Measurements from ENCODE around the gene MAPK1. TPM values are rescaled to one million over a fixed set of nuclear protein-coding genes. Genes with fewer than 3 reads are reported as not detected.
"Not testable (repeated sequence)": the region's sequence is repeated elsewhere in the genome, so short reads cannot be mapped to it uniquely, and the experiment has no call there.

The MAPK1 gene
- total RNA-seq, 2 experiments from 2014 or later, result 39.6 to 79.8 TPM

GRCh38 chr22:21753374-21754111, 113.9 kb downstream of the MAPK1 start:
- no peaks in the 10 kb centered on the region for H3K79me2 ChIP-seq (ENCODE audit: insufficient read depth, low read depth, low read length)
- TF ChIP-seq CTCF (conservative IDR thresholded peaks at IDR 0.05; ENCODE audit: low read length), result no peak
- ChIA-PET CTCF (ENCODE audit: unreplicated experiment) (no interaction called here), POLR2A (no interaction called here)
- H2AFZ ChIP-seq (ENCODE audit: low read length), result no peak overlapping the region
- H3K4me2 ChIP-seq (ENCODE audit: low read length), result 0 out of 2 replicates have a peak overlapping the region, but pooled peaks have one; percentile 0
- no peaks in the 10 kb centered on the region for H4K20me1 ChIP-seq (ENCODE audit: insufficient read depth, low read length)
- no TSS peak for BruUV-seq (replicated peaks)
- no peaks in the 10 kb centered on the region for H3K9me2 ChIP-seq (ENCODE audit: insufficient read depth, low read length)
- intact Hi-C loops (cut with micrococcal nuclease; ENCODE audit: unreplicated experiment), result no loop called here
- H3K4me3 ChIP-seq (ENCODE audit: low read depth, low read length, poor library complexity, severe bottlenecking), result no peak overlapping the region
- no peaks in the 10 kb centered on the region for H3K36me3 ChIP-seq (ENCODE audit: insufficient read depth, low read length)
- H3K27ac ChIP-seq (ENCODE audit: low read depth, low read length, poor library complexity, severe bottlenecking), result no peak overlapping the region
- peak; percentile 69 for DNase-seq (ENCODE audit: low spot score)
- no peaks in the 10 kb centered on the region for H3K9me3 ChIP-seq (ENCODE audit: low read length)
- H3K4me1 ChIP-seq (ENCODE audit: insufficient read depth, low read length, poor library complexity, severe bottlenecking), result peaks cover 28% of the 10 kb centered on the region

- no TSS peak for BruUV-seq (replicated peaks)
- H3K9me2 ChIP-seq (ENCODE audit: insufficient read depth, low read length), result no peaks in the 10 kb centered on the region
- TF ChIP-seq EZH2phosphoT487 (IDR thresholded peaks at IDR 0.05; ENCODE audit: borderline replicate concordance, low read depth, low read length) (no peak), CTCF (conservative IDR thresholded peaks at IDR 0.05; ENCODE audit: low read length) (no peak)
- no peaks in the 10 kb centered on the region for H3K9me3 ChIP-seq (ENCODE audit: low read length)
- no peak overlapping the region for H2AFZ ChIP-seq (ENCODE audit: low read length)
- peaks cover 28% of the 10 kb centered on the region for H3K4me1 ChIP-seq (ENCODE audit: insufficient read depth, low read length, poor library complexity, severe bottlenecking)
- H3K27ac ChIP-seq (ENCODE audit: low read depth, low read length, poor library complexity, severe bottlenecking), result no peak overlapping the region
- H3K4me2 ChIP-seq (ENCODE audit: low read length), result no peak overlapping the region
- no peaks in the 10 kb centered on the region for H4K20me1 ChIP-seq (ENCODE audit: insufficient read depth, low read length)
- H3K4me3 ChIP-seq (ENCODE audit: low read depth, low read length, poor library complexity, severe bottlenecking), result no peak overlapping the region
- ChIA-PET POLR2A (interaction anchor here (0.5 to 1.0 kb wide), 2 partner anchors 9 to 16 kb away, joined by 3 to 7 read pairs; partner anchors contain the start of gene YPEL1), CTCF (ENCODE audit: unreplicated experiment) (no interaction called here)
- intact Hi-C loops (cut with micrococcal nuclease; ENCODE audit: unreplicated experiment), result no loop called here
- no peaks in the 10 kb centered on the region for H3K36me3 ChIP-seq (ENCODE audit: insufficient read depth, low read length)
- no peaks in the 10 kb centered on the region for H3K79me2 ChIP-seq (ENCODE audit: insufficient read depth, low read depth, low read length)
- DNase-seq (ENCODE audit: low spot score), result no peak
Measured at GRCh38 chr22:21752276-21752675, 115.2 kb downstream of the MAPK1 start.

GRCh38 chr22:21745948-21746347, 121.5 kb downstream of the MAPK1 start:
- no peak for DNase-seq (ENCODE audit: low spot score)
- ChIA-PET CTCF (ENCODE audit: unreplicated experiment) (no interaction called here), POLR2A (no interaction called here)
- Histone ChIP-seq H3K9me3 (ENCODE audit: low read length) (no peaks in the 10 kb centered on the region), H3K79me2 (ENCODE audit: insufficient read depth, low read depth, low read length) (no peaks in the 10 kb centered on the region), H3K4me2 (ENCODE audit: low read length) (no peak overlapping the region), H3K36me3 (ENCODE audit: insufficient read depth, low read length) (no peaks in the 10 kb centered on the region), H2AFZ (ENCODE audit: low read length) (no peak overlapping the region), H3K4me1 (ENCODE audit: insufficient read depth, low read length, poor library complexity, severe bottlenecking) (no peaks in the 10 kb centered on the region), H3K9me2 (ENCODE audit: insufficient read depth, low read length) (no peaks in the 10 kb centered on the region), H4K20me1 (ENCODE audit: insufficient read depth, low read length) (no peaks in the 10 kb centered on the region), H3K27ac (ENCODE audit: low read depth, low read length, poor library complexity, severe bottlenecking) (no peak overlapping the region), H3K4me3 (ENCODE audit: low read depth, low read length, poor library complexity, severe bottlenecking) (no peak overlapping the region)
- no TSS peak for BruUV-seq (replicated peaks)
- TF ChIP-seq EZH2phosphoT487 (IDR thresholded peaks at IDR 0.05; ENCODE audit: borderline replicate concordance, low read depth, low read length), result no peak
- TF ChIP-seq CTCF (conservative IDR thresholded peaks at IDR 0.05; ENCODE audit: low read length), result no peak
- intact Hi-C loops (cut with micrococcal nuclease; ENCODE audit: unreplicated experiment), result no loop called here

- H2AFZ ChIP-seq (ENCODE audit: low read length); H4K20me1 ChIP-seq (ENCODE audit: insufficient read depth, low read length); intact Hi-C loops (cut with micrococcal nuclease; ENCODE audit: unreplicated experiment); H3K36me3 ChIP-seq (ENCODE audit: insufficient read depth, low read length); H3K9me3 ChIP-seq (ENCODE audit: low read length); DNase-seq (ENCODE audit: low spot score); H3K4me1 ChIP-seq (ENCODE audit: insufficient read depth, low read length, poor library complexity, severe bottlenecking); POLR2A ChIA-PET; CTCF ChIA-PET (ENCODE audit: unreplicated experiment); H3K4me2 ChIP-seq (ENCODE audit: low read length); H3K4me3 ChIP-seq (ENCODE audit: low read depth, low read length, poor library complexity, severe bottlenecking); BruUV-seq (replicated peaks); H3K27ac ChIP-seq (ENCODE audit: low read depth, low read length, poor library complexity, severe bottlenecking); H3K9me2 ChIP-seq (ENCODE audit: insufficient read depth, low read length); H3K79me2 ChIP-seq (ENCODE audit: insufficient read depth, low read depth, low read length): not testable (repeated sequence)
Measured at GRCh38 chr22:21744917-21745316, 122.5 kb downstream of the MAPK1 start.
